ENCODE results near the gene PTPRG. TPM values are rescaled to one million over a fixed set of nuclear protein-coding genes. Genes with fewer than 3 reads are reported as not detected.

Gene PTPRG
- total and polyA plus RNA-seq, 2 of the 13 experiments (the other 11 are each of a cell fraction or from before 2014, with no cell fraction given) = 8.0 to 25.3 TPM

DNA sequence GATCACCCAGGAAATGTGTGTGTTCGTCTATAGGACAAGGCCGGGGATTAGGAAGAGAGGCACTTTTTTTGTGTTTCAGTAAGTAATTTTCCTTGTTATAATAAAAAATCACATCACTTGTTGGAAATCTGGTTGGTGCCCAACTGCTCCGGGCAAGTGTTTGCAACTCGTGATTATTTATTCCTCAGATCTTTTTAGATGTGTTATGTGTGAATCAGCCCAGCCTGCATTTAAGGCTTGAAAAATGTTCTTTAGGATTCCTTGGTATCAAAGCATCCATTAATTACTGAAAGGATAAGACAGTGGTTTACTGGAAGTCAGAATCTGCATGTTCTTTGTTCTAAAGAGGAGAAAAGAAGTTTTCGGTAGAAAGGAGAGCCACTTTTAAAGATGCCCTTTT, 466.4 kb downstream of the PTPRG start (continued):
- TF ChIP-seq KDM3A (CRISPR knock-in tag; IDR thresholded peaks at IDR 0.05; ENCODE audit: low read depth) (no peak), TCF7 (IDR thresholded peaks at IDR 0.05; ENCODE audit: low read depth) (no peak), ZNF674 (CRISPR knock-in tag; IDR thresholded peaks at IDR 0.05; ENCODE audit: low read depth) (no peak), RFX3 (CRISPR knock-in tag; IDR thresholded peaks at IDR 0.05) (no peak)

DNA sequence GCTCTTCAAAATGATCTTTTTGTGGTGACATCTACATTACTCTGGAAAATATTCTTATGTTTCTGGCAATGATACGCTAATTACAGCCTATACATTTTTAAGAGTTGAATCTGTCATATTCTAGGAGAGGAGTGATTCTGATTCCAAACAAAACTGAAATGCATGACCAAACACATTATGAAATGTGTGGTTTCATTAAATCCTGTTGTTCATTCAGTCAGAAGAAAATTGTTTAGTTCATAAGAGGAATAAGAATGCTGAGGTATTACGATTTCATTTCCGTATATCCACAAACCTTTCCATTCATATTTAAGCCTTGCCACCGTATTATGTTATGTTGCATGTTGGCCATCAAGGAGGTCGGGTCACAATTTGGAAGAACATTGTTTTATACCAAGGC, 466.9 kb downstream of the PTPRG start:
- intact Hi-C loops (cut with micrococcal nuclease; ENCODE audit: unreplicated experiment) (no loop called here), in situ Hi-C loops (cut with HindIII; ENCODE audit: extremely low pct_ligation_motif_present, low pct_unique_long_range_greater_than_20kb) (no loop called here)
- H3K9ac ChIP-seq (ENCODE audit: insufficient read depth, low read depth, low read length) = no peak overlapping the region
- DNase-seq (ENCODE audit: low spot score) = no peak
- no peak for ATAC-seq
- H3K79me2 ChIP-seq (ENCODE audit: insufficient read depth, low read length) = no peaks in the 10 kb centered on the region
- H4K20me1 ChIP-seq (ENCODE audit: insufficient read depth, low read length) = no peaks in the 10 kb centered on the region
- H2AFZ ChIP-seq (ENCODE audit: low read length) = no peak overlapping the region
- H3K4me3 ChIP-seq (replicated peaks in 1 of 3; ENCODE audit: insufficient read depth in 1 of 3, low read depth in 2 of 3, low read length in 3 of 3) = no peak overlapping the region
- CTCF ChIA-PET (ENCODE audit: low intra/inter-chr PET ratio, low total read pairs) = no interaction called here
- H3K4me1 ChIP-seq (ENCODE audit: insufficient read depth, low read length) = no peaks in the 10 kb centered on the region
- POLR2A ChIA-PET = no interaction called here
- H3K9me3 ChIP-seq (ENCODE audit: low read length) = no peaks in the 10 kb centered on the region
- FAIRE-seq = no peak
- H3K4me2 ChIP-seq (ENCODE audit: low read depth, low read length) = no peak overlapping the region
- H3K36me3 ChIP-seq (replicated peaks in 1 of 2; ENCODE audit: control insufficient read depth in 1 of 2, insufficient read depth in 2 of 2, low read length in 2 of 2) = no peaks in the 10 kb centered on the region
- H3K27ac ChIP-seq (ENCODE audit: extremely low read length, insufficient read depth, low read length) = no peak overlapping the region
- no TSS peak for BruUV-seq (replicated peaks)
- H3K27me3 ChIP-seq (ENCODE audit: control insufficient read depth in 1 of 2, insufficient read depth in 2 of 2, low read length in 2 of 2) = no peaks in the 10 kb centered on the region
- WGBS (ENCODE audit: low lambda C conversion rate) = 97% methylated on average over 5 of the region's 5 CpGs
- no peak for TF ChIP-seq ZNF432 (CRISPR knock-in tag; IDR thresholded peaks at IDR 0.05; ENCODE audit: borderline replicate concordance)
- no peak for TF ChIP-seq ZNF510 (CRISPR knock-in tag; IDR thresholded peaks at IDR 0.05; ENCODE audit: low read depth)
- no peak for TF ChIP-seq ZFP36L2 (CRISPR knock-in tag; IDR thresholded peaks at IDR 0.05)
- no peak for TF ChIP-seq HNRNPH1 (optimal IDR thresholded peaks at IDR 0.05; ENCODE audit: low read depth, low read length)
- TF ChIP-seq, protein P1, sequence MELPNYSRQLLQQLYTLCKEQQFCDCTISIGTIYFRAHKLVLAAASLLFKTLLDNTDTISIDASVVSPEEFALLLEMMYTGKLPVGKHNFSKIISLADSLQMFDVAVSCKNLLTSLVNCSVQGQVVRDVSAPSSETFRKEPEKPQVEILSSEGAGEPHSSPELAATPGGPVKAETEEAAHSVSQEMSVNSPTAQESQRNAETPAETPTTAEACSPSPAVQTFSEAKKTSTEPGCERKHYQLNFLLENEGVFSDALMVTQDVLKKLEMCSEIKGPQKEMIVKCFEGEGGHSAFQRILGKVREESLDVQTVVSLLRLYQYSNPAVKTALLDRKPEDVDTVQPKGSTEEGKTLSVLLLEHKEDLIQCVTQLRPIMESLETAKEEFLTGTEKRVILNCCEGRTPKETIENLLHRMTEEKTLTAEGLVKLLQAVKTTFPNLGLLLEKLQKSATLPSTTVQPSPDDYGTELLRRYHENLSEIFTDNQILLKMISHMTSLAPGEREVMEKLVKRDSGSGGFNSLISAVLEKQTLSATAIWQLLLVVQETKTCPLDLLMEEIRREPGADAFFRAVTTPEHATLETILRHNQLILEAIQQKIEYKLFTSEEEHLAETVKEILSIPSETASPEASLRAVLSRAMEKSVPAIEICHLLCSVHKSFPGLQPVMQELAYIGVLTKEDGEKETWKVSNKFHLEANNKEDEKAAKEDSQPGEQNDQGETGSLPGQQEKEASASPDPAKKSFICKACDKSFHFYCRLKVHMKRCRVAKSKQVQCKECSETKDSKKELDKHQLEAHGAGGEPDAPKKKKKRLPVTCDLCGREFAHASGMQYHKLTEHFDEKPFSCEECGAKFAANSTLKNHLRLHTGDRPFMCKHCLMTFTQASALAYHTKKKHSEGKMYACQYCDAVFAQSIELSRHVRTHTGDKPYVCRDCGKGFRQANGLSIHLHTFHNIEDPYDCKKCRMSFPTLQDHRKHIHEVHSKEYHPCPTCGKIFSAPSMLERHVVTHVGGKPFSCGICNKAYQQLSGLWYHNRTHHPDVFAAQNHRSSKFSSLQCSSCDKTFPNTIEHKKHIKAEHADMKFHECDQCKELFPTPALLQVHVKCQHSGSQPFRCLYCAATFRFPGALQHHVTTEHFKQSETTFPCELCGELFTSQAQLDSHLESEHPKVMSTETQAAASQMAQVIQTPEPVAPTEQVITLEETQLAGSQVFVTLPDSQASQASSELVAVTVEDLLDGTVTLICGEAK (IDR thresholded peaks at IDR 0.05) = no peak
- TF ChIP-seq, protein P1 (CRISPR knock-in tag; IDR thresholded peaks at IDR 0.05) = no peak
- no peak for TF ChIP-seq PRMT3 (CRISPR knock-in tag; IDR thresholded peaks at IDR 0.05; ENCODE audit: borderline replicate concordance, low read depth)
- TF ChIP-seq DNMT3B (CRISPR knock-in tag; conservative IDR thresholded peaks at IDR 0.05) = no peak
- no peak for TF ChIP-seq TMF1 (CRISPR knock-in tag; IDR thresholded peaks at IDR 0.05; ENCODE audit: low read depth)
- TF ChIP-seq, protein P2, sequence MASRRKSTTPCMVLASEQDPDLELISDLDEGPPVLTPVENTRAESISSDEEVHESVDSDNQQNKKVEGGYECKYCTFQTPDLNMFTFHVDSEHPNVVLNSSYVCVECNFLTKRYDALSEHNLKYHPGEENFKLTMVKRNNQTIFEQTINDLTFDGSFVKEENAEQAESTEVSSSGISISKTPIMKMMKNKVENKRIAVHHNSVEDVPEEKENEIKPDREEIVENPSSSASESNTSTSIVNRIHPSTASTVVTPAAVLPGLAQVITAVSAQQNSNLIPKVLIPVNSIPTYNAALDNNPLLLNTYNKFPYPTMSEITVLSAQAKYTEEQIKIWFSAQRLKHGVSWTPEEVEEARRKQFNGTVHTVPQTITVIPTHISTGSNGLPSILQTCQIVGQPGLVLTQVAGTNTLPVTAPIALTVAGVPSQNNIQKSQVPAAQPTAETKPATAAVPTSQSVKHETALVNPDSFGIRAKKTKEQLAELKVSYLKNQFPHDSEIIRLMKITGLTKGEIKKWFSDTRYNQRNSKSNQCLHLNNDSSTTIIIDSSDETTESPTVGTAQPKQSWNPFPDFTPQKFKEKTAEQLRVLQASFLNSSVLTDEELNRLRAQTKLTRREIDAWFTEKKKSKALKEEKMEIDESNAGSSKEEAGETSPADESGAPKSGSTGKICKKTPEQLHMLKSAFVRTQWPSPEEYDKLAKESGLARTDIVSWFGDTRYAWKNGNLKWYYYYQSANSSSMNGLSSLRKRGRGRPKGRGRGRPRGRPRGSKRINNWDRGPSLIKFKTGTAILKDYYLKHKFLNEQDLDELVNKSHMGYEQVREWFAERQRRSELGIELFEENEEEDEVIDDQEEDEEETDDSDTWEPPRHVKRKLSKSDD (CRISPR knock-in tag; IDR thresholded peaks at IDR 0.05; ENCODE audit: low read depth) = no peak

Data from HepG2 (cell line).